ENCODE measurements around the gene CENPB.

Gene CENPB

DNA sequence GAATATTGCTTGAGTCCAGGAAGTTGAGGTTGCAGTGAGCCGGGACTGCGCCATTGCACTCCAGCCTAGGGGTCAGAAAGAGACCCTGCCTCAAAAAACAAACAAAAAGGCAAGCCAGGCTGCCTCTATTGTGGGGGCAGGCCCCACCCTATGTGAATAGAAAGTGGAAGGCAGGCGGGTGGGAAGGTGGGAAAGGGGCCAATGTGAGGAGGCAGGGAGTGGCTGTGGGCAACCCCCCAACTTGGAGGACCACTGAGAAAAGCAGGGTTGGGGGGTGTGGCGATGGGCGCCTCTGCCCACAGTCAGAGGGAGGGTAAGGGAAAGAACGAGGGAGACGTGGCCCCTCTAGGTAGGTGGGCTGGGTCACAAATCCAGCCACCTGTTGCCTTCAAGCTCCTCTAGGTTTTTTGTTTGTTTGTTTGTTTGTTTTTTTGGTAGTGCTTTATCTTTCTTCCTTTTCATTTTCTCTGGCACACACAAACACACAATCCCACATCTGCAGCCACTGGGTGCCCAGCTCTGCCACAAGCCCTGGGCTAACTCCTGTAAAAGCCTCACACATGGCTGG lies 28.5 kb upstream of the CENPB start:
- Histone ChIP-seq H3K4me2 (ENCODE audit: low read length) (no peak overlapping the region), H3K9me2 (replicated peaks; ENCODE audit: control insufficient read depth, low read length) (no peaks in the 10 kb centered on the region), H3K36me3 (ENCODE audit: control insufficient read depth, low read length) (no peaks in the 10 kb centered on the region), H3K4me1 (ENCODE audit: control insufficient read depth, low read length) (peaks cover 25% of the 10 kb centered on the region), H3K9me3 (ENCODE audit: control insufficient read depth, insufficient read depth, low read length) (no peaks in the 10 kb centered on the region), H3K27me3 (ENCODE audit: control insufficient read depth, low read length) (no peaks in the 10 kb centered on the region; the same call in 1 of the 2 replicates), H3K27ac (ENCODE audit: low read depth, low read length) (no peak overlapping the region), H4K20me1 (ENCODE audit: control insufficient read depth, insufficient read depth, low read depth, low read length) (no peaks in the 10 kb centered on the region), H3K79me2 (ENCODE audit: control insufficient read depth, low read length) (no peaks in the 10 kb centered on the region), H3K4me3 (ENCODE audit: low read length) (no peak overlapping the region), H3F3A (ENCODE audit: control insufficient read depth, insufficient read depth) (no peaks in the 10 kb centered on the region)
- TF ChIP-seq, protein P1, sequence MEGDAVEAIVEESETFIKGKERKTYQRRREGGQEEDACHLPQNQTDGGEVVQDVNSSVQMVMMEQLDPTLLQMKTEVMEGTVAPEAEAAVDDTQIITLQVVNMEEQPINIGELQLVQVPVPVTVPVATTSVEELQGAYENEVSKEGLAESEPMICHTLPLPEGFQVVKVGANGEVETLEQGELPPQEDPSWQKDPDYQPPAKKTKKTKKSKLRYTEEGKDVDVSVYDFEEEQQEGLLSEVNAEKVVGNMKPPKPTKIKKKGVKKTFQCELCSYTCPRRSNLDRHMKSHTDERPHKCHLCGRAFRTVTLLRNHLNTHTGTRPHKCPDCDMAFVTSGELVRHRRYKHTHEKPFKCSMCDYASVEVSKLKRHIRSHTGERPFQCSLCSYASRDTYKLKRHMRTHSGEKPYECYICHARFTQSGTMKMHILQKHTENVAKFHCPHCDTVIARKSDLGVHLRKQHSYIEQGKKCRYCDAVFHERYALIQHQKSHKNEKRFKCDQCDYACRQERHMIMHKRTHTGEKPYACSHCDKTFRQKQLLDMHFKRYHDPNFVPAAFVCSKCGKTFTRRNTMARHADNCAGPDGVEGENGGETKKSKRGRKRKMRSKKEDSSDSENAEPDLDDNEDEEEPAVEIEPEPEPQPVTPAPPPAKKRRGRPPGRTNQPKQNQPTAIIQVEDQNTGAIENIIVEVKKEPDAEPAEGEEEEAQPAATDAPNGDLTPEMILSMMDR (IDR thresholded peaks at IDR 0.05; ENCODE audit: low read depth, low read length, poor library complexity, severe bottlenecking), result no peak
- TF ChIP-seq EZH2phosphoT487 (IDR thresholded peaks at IDR 0.05; ENCODE audit: borderline replicate concordance, low read length), result no peak

DNA sequence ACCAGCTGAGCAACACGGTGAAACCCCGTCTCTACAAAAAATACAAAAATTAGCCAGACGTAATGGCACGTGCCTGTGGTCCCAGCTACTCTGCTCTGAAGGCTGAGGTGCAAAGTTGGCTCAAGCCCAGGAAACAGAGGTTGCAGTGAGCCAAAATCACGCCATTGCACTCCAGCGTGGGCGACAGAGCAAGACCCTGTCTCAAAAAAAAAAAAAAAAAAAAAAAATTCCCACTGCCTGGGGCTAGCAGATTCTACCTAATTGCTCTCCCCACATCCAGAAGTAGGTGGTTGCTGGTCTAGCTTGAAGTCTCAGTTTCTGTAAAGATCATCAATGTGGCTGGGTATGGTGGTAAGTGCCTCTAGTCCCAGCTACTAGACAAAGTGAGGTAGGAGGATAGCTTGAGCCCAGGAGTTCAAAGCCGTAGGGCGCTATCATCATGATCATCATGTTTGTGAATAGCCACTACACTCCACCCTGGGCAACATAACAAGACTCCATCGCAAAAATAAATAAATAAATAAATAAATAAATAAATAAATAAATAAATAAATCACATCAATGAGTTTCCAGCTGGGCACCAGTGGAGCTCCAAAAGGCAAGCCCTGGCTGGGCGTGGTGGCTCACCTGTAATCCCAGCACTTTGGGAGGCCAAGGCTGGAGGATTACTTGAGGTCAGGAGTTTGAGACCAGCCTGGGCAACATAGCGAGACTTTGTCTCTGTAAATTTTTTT lies 27.5 kb upstream of the CENPB start:
- Histone ChIP-seq H3K9me2 (replicated peaks; ENCODE audit: control insufficient read depth, low read length) (no peaks in the 10 kb centered on the region), H3K36me3 (ENCODE audit: control insufficient read depth, low read length) (no peaks in the 10 kb centered on the region), H4K20me1 (ENCODE audit: control insufficient read depth, insufficient read depth, low read depth, low read length) (no peaks in the 10 kb centered on the region), H3K27me3 (ENCODE audit: control insufficient read depth, low read length) (no peaks in the 10 kb centered on the region; the same call in 1 of the 2 replicates), H3K4me3 (ENCODE audit: low read length) (no peak overlapping the region), H3K4me2 (ENCODE audit: low read length) (no peak overlapping the region), H3K4me1 (ENCODE audit: control insufficient read depth, low read length) (peaks cover 18% of the 10 kb centered on the region), H3K79me2 (ENCODE audit: control insufficient read depth, low read length) (no peaks in the 10 kb centered on the region), H3F3A (ENCODE audit: control insufficient read depth, insufficient read depth) (no peaks in the 10 kb centered on the region), H3K9me3 (ENCODE audit: control insufficient read depth, insufficient read depth, low read length) (no peaks in the 10 kb centered on the region), H3K27ac (ENCODE audit: low read depth, low read length) (no peak overlapping the region)
- TF ChIP-seq, protein P1 (IDR thresholded peaks at IDR 0.05; ENCODE audit: low read depth, low read length, poor library complexity, severe bottlenecking), result no peak
- no peak for TF ChIP-seq EZH2phosphoT487 (IDR thresholded peaks at IDR 0.05; ENCODE audit: borderline replicate concordance, low read length)

DNA sequence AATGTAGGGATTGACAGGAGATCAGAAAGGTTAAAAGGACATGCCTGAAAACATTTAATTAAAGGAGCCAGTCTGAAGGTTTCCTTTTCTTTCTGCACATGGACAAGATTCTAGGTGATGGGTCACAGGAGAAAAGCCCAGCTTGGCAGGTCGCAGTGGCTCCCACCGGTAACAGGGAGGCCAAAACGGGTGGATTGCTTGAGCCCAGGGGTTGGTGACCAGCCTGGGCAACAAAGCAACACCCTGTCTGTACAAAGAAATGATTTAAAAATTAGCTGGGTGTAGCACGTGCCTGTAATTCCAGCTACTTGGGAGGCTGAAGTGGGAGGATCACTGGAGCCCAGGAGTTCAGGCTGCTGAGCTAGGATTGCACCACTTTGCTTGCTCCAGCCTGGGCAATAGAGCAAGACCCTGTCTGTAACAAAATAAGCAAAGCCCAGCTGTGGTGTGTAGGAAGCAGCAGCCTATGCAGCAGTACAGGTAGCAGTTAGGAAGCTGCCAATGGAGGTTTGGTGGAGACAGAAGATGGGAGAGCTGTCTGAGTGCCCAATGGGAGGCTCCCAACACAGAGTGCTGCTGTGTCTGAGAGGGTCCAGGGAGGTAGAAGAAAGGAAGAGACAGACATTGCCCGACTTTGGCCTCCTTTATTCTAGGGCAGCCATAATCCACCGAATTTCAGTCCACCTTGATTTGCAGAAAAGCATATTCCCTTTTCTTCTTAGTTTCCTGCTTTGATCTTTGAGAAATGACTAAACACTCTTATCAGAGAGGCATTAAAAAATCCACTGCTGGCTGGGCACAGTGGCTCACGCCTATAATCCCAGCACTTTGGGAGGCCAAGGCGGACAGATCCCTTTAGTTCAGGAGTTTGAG lies 26.7 kb upstream of the CENPB start:
- no peak overlapping the region for H3K4me3 ChIP-seq (ENCODE audit: low read length)
- H3K27me3 ChIP-seq (ENCODE audit: control insufficient read depth, low read length), result no peaks in the 10 kb centered on the region; the same call in 1 of the 2 replicates
- H3F3A ChIP-seq (ENCODE audit: control insufficient read depth, insufficient read depth), result no peaks in the 10 kb centered on the region
- H3K79me2 ChIP-seq (ENCODE audit: control insufficient read depth, low read length), result no peaks in the 10 kb centered on the region
- H4K20me1 ChIP-seq (ENCODE audit: control insufficient read depth, insufficient read depth, low read depth, low read length), result no peaks in the 10 kb centered on the region
- no peaks in the 10 kb centered on the region for H3K36me3 ChIP-seq (ENCODE audit: control insufficient read depth, low read length)
- H3K4me1 ChIP-seq (ENCODE audit: control insufficient read depth, low read length), result peaks cover 11% of the 10 kb centered on the region
- no peaks in the 10 kb centered on the region for H3K9me2 ChIP-seq (replicated peaks; ENCODE audit: control insufficient read depth, low read length)
- no peaks in the 10 kb centered on the region for H3K9me3 ChIP-seq (ENCODE audit: control insufficient read depth, insufficient read depth, low read length)
- TF ChIP-seq, protein P1 (IDR thresholded peaks at IDR 0.05; ENCODE audit: low read depth, low read length, poor library complexity, severe bottlenecking), result no peak
- no peak for TF ChIP-seq EZH2phosphoT487 (IDR thresholded peaks at IDR 0.05; ENCODE audit: borderline replicate concordance, low read length)
- H3K4me2 ChIP-seq (ENCODE audit: low read length), result no peak overlapping the region
- no peak overlapping the region for H3K27ac ChIP-seq (ENCODE audit: low read depth, low read length)

Measured in DOHH2 (cell line).